Measurements from ENCODE around the gene PHF13. TPM values are rescaled to one million over a fixed set of nuclear protein-coding genes. Genes with fewer than 3 reads are reported as not detected.

The PHF13 gene
- total RNA-seq, 3 donors from 2014 or later (not counting 1 experiment from before 2014, with no cell fraction given): 7.3 to 14.2 (median 10.9) TPM

GRCh38 chr1:6590046-6590445 is 23.5 kb upstream of the PHF13 start:
- intact Hi-C loops (cut with micrococcal nuclease): no loop called here
- H3K27ac ChIP-seq (ENCODE audit: low read length): no peak overlapping the region
- Mint-ChIP-seq H3K4me3 (no peak overlapping the region), H3K27ac (peak overlapping the region in 1 of 2 donors; percentile 38), H3K36me3 (no peaks in the 10 kb centered on the region), H3K9me3 (no peaks in the 10 kb centered on the region), H3K27me3 (ENCODE audit: low read depth in 2 of 2) (no peaks in the 10 kb centered on the region), H3K4me1 (peaks cover 22 to 38% of the 10 kb centered on the region in 2 donors)
- H3K4me1 ChIP-seq (ENCODE audit: control insufficient read depth, insufficient read depth, low read length): peaks cover 24% of the 10 kb centered on the region
- no peaks in the 10 kb centered on the region for H3K9me3 ChIP-seq (ENCODE audit: control insufficient read depth, insufficient read depth, low read length)
- peaks cover 50% of the 10 kb centered on the region for H3K36me3 ChIP-seq (ENCODE audit: control insufficient read depth, insufficient read depth, low read length)
- H3K4me3 ChIP-seq (ENCODE audit: low read length): no peak overlapping the region
- TF ChIP-seq CTCF (IDR thresholded peaks at IDR 0.05): no peak
- 96% methylated on average over 7 of the region's 7 CpGs for WGBS (ENCODE audit: insufficient coverage)
- ATAC-seq: no peak
- no peaks in the 10 kb centered on the region for H3K27me3 ChIP-seq (ENCODE audit: control insufficient read depth, insufficient read depth, low read length)
- no peak for DNase-seq

GRCh38 chr1:6591222-6591621 is 22.3 kb upstream of the PHF13 start:
- H3K36me3 ChIP-seq (ENCODE audit: control insufficient read depth, insufficient read depth, low read length): peaks cover 58% of the 10 kb centered on the region
- no peak overlapping the region for H3K4me3 Mint-ChIP-seq
- peaks cover 24% of the 10 kb centered on the region for H3K4me1 ChIP-seq (ENCODE audit: control insufficient read depth, insufficient read depth, low read length)
- DNase-seq: peak in 1 of 2 donors; percentile 22
- TF ChIP-seq CTCF (IDR thresholded peaks at IDR 0.05): no peak
- 25% methylated on average over 13 of the region's 13 CpGs for WGBS (ENCODE audit: insufficient coverage)
- no peaks in the 10 kb centered on the region for H3K27me3 Mint-ChIP-seq (ENCODE audit: low read depth in 2 of 2)
- H3K9me3 ChIP-seq (ENCODE audit: control insufficient read depth, insufficient read depth, low read length): no peaks in the 10 kb centered on the region
- intact Hi-C loops (cut with micrococcal nuclease): no loop called here
- peak overlapping the region; percentile 3 for H3K27ac ChIP-seq (ENCODE audit: low read length)
- no peak overlapping the region for H3K4me3 ChIP-seq (ENCODE audit: low read length)
- no peaks in the 10 kb centered on the region for H3K36me3 Mint-ChIP-seq
- peak; percentile 30 to 68 (median 63) for ATAC-seq
- no peaks in the 10 kb centered on the region for H3K27me3 ChIP-seq (ENCODE audit: control insufficient read depth, insufficient read depth, low read length)
- H3K4me1 Mint-ChIP-seq: peaks cover 25 to 44% of the 10 kb centered on the region in 2 donors
- H3K9me3 Mint-ChIP-seq: no peaks in the 10 kb centered on the region
- peak overlapping the region in 1 of 2 donors; percentile 38 for H3K27ac Mint-ChIP-seq

GRCh38 chr1:6591644-6592043 is 21.9 kb upstream of the PHF13 start:
- Mint-ChIP-seq H3K36me3 (no peaks in the 10 kb centered on the region), H3K27ac (peak overlapping the region in 1 of 2 donors; percentile 33), H3K4me1 (peaks cover 28 to 45% of the 10 kb centered on the region in 2 donors), H3K9me3 (no peaks in the 10 kb centered on the region), H3K4me3 (no peak overlapping the region), H3K27me3 (ENCODE audit: low read depth in 2 of 2) (no peaks in the 10 kb centered on the region)
- TF ChIP-seq CTCF (IDR thresholded peaks at IDR 0.05): no peak
- Histone ChIP-seq H3K9me3 (ENCODE audit: control insufficient read depth, insufficient read depth, low read length) (no peaks in the 10 kb centered on the region), H3K27me3 (ENCODE audit: control insufficient read depth, insufficient read depth, low read length) (no peaks in the 10 kb centered on the region), H3K27ac (ENCODE audit: low read length) (peak overlapping the region; percentile 3), H3K4me3 (ENCODE audit: low read length) (no peak overlapping the region), H3K4me1 (ENCODE audit: control insufficient read depth, insufficient read depth, low read length) (peaks cover 27% of the 10 kb centered on the region), H3K36me3 (ENCODE audit: control insufficient read depth, insufficient read depth, low read length) (peaks cover 60% of the 10 kb centered on the region)
- WGBS (ENCODE audit: insufficient coverage): 92% methylated on average over 6 of the region's 6 CpGs
- ATAC-seq (no peak), DNase-seq (no peak)
- intact Hi-C loops (cut with micrococcal nuclease): no loop called here

- H3K9me3 ChIP-seq (ENCODE audit: control insufficient read depth, insufficient read depth, low read length): no peaks in the 10 kb centered on the region
- intact Hi-C loops (cut with micrococcal nuclease): no loop called here
- peaks cover 31% of the 10 kb centered on the region for H3K4me1 ChIP-seq (ENCODE audit: control insufficient read depth, insufficient read depth, low read length)
- no peak for TF ChIP-seq CTCF (IDR thresholded peaks at IDR 0.05)
- Mint-ChIP-seq H3K4me1 (peaks cover 28 to 45% of the 10 kb centered on the region in 2 donors), H3K27me3 (ENCODE audit: low read depth in 2 of 2) (no peaks in the 10 kb centered on the region), H3K4me3 (peak overlapping the region; percentile 21), H3K27ac (peak overlapping the region in 1 of 2 donors; percentile 33), H3K36me3 (no peaks in the 10 kb centered on the region), H3K9me3 (no peaks in the 10 kb centered on the region)
- peaks cover 64% of the 10 kb centered on the region for H3K36me3 ChIP-seq (ENCODE audit: control insufficient read depth, insufficient read depth, low read length)
- no peak for DNase-seq
- H3K27me3 ChIP-seq (ENCODE audit: control insufficient read depth, insufficient read depth, low read length): no peaks in the 10 kb centered on the region
- 21% methylated on average over 5 of the region's 5 CpGs for WGBS (ENCODE audit: insufficient coverage)
- no peak overlapping the region for H3K4me3 ChIP-seq (ENCODE audit: low read length)
- no peak overlapping the region for H3K27ac ChIP-seq (ENCODE audit: low read length)
- ATAC-seq: peak in 1 of 3 donors; percentile 26
These were observed 21.1 kb upstream of the PHF13 start for GRCh38 chr1:6592441-6592840.
